Cardiac muscle cell (in vitro differentiated cells and primary cell): ENCODE results near the gene MLN. TPM values are rescaled to one million over a fixed set of nuclear protein-coding genes. Genes with fewer than 3 reads are reported as not detected.

ENCODE experiments used
- DNase-seq, 2 donors: peaks; one replicate each; pipeline versions ENCODE4 v3.0.0 to v3.0.0-alpha.2; 2010 to 2017; ENCODE audit warnings: low read depth in 1 of 2, low spot score in 1 of 2
- H3K27ac ChIP-seq: fragments of 200-600 bp; sonication (generic); 2 replicates; pipeline ENCODE4 v1.5.1; 2016
- H3K27me3 ChIP-seq: fragments of 200-600 bp; sonication (generic); 2 replicates; pipeline ENCODE4 v1.6.0; 2016; ENCODE audit warnings: control low read depth
- H3K36me3 ChIP-seq: fragments of 200-600 bp; sonication (generic); 2 replicates; pipeline ENCODE4 v1.5.1; 2016; ENCODE audit warnings: control low read depth
- H3K4me1 ChIP-seq: fragments of 200-600 bp; sonication (generic); 2 replicates; pipeline ENCODE4 v1.8.1; 2017; ENCODE audit warnings: low read depth, mild to moderate bottlenecking, mixed run types
- H3K4me3 ChIP-seq: fragments of 200-600 bp; sonication (generic); 2 replicates; pipeline ENCODE4 v1.5.1; 2016; ENCODE audit warnings: mild to moderate bottlenecking
- H3K9me3 ChIP-seq: fragments of 200-600 bp; sonication (generic); 2 replicates; pipeline ENCODE4 v1.5.1; 2017; ENCODE audit warnings: low read depth, mild to moderate bottlenecking, control low read depth
- polyA plus RNA-seq: library from polyadenylated mRNA; unstranded; fragments of >200 nt; fragmentation: Nextera tagmentation; extraction: Ambion mirVana; gene quantifications from 2 replicates; pipeline ENCODE4 v1.2.1, GENCODE V29; 2016
- total RNA-seq: library from RNA; depleted of rRNA; stranded (reverse); fragments of >200 nt; gene quantifications from 2 replicates; pipeline ENCODE4 v1.2.3, GENCODE V29; 2016
- TF ChIP-seq, protein P1 (sequence below): IDR thresholded peaks from 2 replicates; pipeline ENCODE4 v1.5.1; 2012; ENCODE audit warnings: low read depth, mild to moderate bottlenecking, low read length

The MLN gene
- total and polyA plus RNA-seq, 2 experiments from 2014 or later: 0.55 TPM; not detected in 1

DNA sequence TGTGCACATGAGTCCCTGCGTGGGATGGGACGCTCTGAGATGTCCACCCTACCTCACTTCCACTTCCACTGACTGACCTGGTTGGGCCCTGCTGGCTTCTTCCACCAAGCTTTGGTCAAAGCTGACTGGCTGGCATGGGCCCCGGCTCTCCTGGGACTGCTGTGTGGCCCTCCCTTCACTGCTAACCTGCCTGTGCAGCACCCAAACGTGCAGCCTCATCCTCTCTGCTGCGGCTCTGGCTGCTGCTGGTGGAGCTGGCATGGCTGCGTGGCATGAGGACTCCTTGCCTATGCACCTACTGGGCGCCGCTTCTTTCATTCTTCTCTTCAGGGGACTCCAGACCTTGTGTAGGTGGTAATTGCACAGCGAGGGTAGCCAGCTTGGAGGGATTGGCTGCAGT is 38.4 kb downstream of the MLN start:
- no peak overlapping the region for H3K4me3 ChIP-seq
- H3K27ac ChIP-seq: no peak overlapping the region
- TF ChIP-seq, protein P1, sequence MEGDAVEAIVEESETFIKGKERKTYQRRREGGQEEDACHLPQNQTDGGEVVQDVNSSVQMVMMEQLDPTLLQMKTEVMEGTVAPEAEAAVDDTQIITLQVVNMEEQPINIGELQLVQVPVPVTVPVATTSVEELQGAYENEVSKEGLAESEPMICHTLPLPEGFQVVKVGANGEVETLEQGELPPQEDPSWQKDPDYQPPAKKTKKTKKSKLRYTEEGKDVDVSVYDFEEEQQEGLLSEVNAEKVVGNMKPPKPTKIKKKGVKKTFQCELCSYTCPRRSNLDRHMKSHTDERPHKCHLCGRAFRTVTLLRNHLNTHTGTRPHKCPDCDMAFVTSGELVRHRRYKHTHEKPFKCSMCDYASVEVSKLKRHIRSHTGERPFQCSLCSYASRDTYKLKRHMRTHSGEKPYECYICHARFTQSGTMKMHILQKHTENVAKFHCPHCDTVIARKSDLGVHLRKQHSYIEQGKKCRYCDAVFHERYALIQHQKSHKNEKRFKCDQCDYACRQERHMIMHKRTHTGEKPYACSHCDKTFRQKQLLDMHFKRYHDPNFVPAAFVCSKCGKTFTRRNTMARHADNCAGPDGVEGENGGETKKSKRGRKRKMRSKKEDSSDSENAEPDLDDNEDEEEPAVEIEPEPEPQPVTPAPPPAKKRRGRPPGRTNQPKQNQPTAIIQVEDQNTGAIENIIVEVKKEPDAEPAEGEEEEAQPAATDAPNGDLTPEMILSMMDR: no peak
- no peaks in the 10 kb centered on the region for H3K9me3 ChIP-seq
- peaks cover 10% of the 10 kb centered on the region for H3K4me1 ChIP-seq
- no peaks in the 10 kb centered on the region for H3K27me3 ChIP-seq
- DNase-seq: no peak
- H3K36me3 ChIP-seq: no peaks in the 10 kb centered on the region

DNA sequence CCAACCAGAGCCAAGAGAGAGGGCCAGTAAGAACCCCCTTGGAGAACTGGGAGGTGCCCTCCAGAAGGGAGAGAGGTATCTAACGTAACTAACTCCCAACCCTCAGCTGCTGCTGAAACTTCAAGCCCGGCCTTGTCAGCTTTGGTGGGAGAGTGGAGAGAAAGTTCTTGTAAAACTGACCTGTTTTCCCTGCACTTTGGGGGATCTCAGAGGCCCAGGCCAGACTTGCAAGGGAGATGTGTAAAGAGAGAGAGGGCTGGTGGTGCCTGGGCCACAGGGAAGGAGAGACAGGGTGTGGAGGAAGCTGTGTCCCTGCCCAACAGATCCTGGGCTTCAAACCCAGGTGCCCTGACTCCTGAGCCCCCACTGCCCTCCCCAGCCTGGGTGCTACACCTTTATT is 39.8 kb downstream of the MLN start:
- Histone ChIP-seq H3K4me1 (peaks cover 13% of the 10 kb centered on the region), H3K4me3 (no peak overlapping the region), H3K27me3 (no peaks in the 10 kb centered on the region), H3K36me3 (no peaks in the 10 kb centered on the region), H3K9me3 (no peaks in the 10 kb centered on the region), H3K27ac (no peak overlapping the region)
- TF ChIP-seq, protein P1: no peak
- DNase-seq: no peak

DNA sequence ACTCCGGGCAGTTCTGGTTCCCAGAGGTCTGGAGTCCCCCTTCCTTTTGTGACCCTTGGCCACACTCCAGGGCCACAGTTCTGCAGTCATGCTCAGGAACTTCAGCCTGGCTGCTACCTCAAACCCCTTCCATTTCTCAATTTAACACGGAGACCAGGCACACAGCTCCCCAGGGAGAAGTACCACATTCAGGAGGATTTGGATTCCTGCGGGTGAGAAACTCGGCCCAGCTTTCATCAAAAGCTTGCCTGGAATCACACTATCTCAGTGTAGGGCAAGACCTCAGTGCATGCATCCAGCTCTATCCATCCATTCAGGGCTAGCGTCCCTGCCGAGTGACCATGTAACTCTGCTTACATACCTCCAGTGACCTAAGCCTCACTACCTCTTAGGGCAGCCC is 40.3 kb downstream of the MLN start:
- Histone ChIP-seq H3K27me3 (no peaks in the 10 kb centered on the region), H3K4me1 (peaks cover 13% of the 10 kb centered on the region), H3K9me3 (no peaks in the 10 kb centered on the region), H3K36me3 (no peaks in the 10 kb centered on the region), H3K27ac (no peak overlapping the region), H3K4me3 (no peak overlapping the region)
- peak in 1 of 2 donors; percentile 65 for DNase-seq
- TF ChIP-seq, protein P1: no peak

DNA sequence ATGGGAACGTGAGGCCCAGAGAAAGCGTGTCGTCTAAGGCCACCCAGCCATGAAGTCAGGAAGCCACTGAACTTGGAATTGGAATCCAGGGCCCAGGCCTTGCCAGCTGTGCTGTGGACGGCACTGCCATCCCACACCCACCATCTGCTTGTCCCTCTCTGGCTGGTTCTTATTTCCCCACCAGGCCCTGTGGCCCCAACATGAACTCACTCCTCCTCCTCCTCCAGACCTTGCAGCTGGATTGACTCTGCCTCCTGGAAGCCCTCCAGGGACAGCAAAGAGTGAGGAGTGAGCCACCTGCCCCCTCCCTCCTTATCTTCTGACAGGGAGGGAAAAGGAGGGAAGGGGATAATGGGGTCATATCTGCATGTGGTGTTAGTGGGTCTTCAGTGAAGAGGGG is 41.1 kb downstream of the MLN start:
- no peak overlapping the region for H3K4me3 ChIP-seq
- H3K36me3 ChIP-seq: no peaks in the 10 kb centered on the region
- no peaks in the 10 kb centered on the region for H3K27me3 ChIP-seq
- H3K27ac ChIP-seq: peak overlapping the region; percentile 9
- H3K4me1 ChIP-seq: peaks cover 13% of the 10 kb centered on the region
- DNase-seq: peak in 1 of 2 donors; percentile 48
- H3K9me3 ChIP-seq: no peaks in the 10 kb centered on the region
- TF ChIP-seq, protein P1: no peak

DNA sequence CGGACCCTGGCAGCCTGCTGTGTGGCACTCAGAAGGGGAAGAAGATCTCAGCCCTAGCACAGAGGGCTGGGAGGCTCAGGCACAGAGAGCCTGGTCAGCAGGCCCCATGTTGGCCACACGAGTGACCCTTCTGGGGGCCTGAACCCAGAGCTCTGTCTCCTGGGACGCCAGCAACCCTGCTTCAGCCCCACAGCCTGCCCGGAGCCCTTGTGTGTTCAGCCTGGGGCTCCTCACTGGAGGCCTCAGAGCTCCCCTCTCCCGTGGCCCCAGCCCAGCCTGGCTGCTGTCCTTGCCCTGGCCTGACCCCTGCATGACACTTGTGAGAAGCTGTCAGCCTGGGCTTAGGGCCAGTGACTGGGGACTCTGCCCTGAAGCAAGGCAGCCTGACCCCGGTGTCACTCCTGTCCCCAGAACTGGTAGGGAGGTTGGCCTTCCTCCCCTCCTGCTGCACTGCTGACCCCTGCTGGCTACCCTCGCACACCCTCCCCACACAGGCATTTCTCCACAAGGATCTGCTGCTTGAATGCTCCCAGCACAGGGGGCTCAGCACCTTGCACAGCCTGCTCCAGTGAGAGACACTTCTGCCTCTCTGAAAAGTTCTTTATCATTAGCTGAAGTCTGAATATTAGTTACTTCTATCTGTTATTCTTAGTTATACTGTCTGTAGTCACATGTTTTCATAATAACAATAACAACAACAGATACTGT is 41.7 kb downstream of the MLN start:
- Histone ChIP-seq H3K4me3 (no peak overlapping the region), H3K36me3 (no peaks in the 10 kb centered on the region), H3K9me3 (no peaks in the 10 kb centered on the region), H3K4me1 (peaks cover 13% of the 10 kb centered on the region), H3K27ac (peak overlapping the region; percentile 74), H3K27me3 (no peaks in the 10 kb centered on the region)
- DNase-seq: peak; percentile 61 to 82
- TF ChIP-seq, protein P1: peak; percentile 69
